Stomach (tissue), 9 donors: ENCODE results near the gene DNAH17. TPM values are rescaled to one million over a fixed set of nuclear protein-coding genes. Genes with fewer than 3 reads are reported as not detected.

Source experiments
- DNase-seq, 2 donors: peaks; one replicate each; pipeline versions ENCODE4 v3.0.0 to v3.0.0-alpha.2; 2013 to 2019
- H3K27ac ChIP-seq, 5 donors: fragments of 200-600 bp in 4 of 5; sonication (generic) in 4 of 5; one replicate each; pipeline ENCODE4 v1.5.1; 2013 to 2019; ENCODE audit warnings: mild to moderate bottlenecking in 1 of 5, moderate library complexity in 1 of 5
- H3K27me3 ChIP-seq, 3 donors: fragments of 200-600 bp; sonication (generic); one replicate each; pipeline ENCODE4 v1.5.1; 2017 to 2019; ENCODE audit warnings: mixed run types in 1 of 3
- H3K36me3 ChIP-seq, 4 donors: fragments of 200-600 bp; sonication (generic); 1 replicate in 3 of 4; 2 replicates in 1 of 4; pipeline ENCODE4 v1.5.1; 2016 to 2019
- H3K4me1 ChIP-seq, 4 donors: fragments of 200-600 bp; sonication (generic); one replicate each; pipeline ENCODE4 v1.5.1; 2016 to 2019
- H3K4me3 ChIP-seq, 4 donors: fragments of 200-600 bp; sonication (generic) in 3 of 4; one replicate each; pipeline ENCODE4 v1.5.1; 2016 to 2019; ENCODE audit warnings: mild to moderate bottlenecking in 1 of 4
- H3K9me3 ChIP-seq, 4 donors: fragments of 200-600 bp; sonication (generic); one replicate each; pipeline ENCODE4 v1.5.1; 2016 to 2019
- EP300 ChIP-seq: sonication (generic); formaldehyde crosslinking; IDR thresholded peaks from one replicate; pipeline ENCODE4 v1.6.1; 2017; ENCODE audit warnings: antibody characterized with exemption
- POLR2A ChIP-seq, 4 donors: fragments of 450-650 bp; IDR thresholded peaks; one replicate each; pipeline ENCODE4 v1.6.1; 2016; ENCODE audit warnings: antibody characterized with exemption in 4 of 4, control low read depth in 2 of 4, mild to moderate bottlenecking in 1 of 4, moderate library complexity in 1 of 4
- POLR2AphosphoS5 ChIP-seq, 3 donors: sonication (generic); formaldehyde crosslinking; IDR thresholded peaks; one replicate each; pipeline ENCODE4 v1.6.1; 2016; ENCODE audit warnings: antibody characterized with exemption in 3 of 3
- WGBS, 5 donors: extraction: QIAGEN DNeasy Blood & Tissue Kit in 3 of 5; methylation state at CpG; one replicate each; pipeline versions ENCODE4 v1.1.5 to v1.1.7; 2013 to 2018; 5-methylcytosine and 5-hydroxymethylcytosine counted together
- intact Hi-C: fragments of 100-400 bp; cut with DNase I; formaldehyde crosslinking; loops from one replicate; pipeline ENCODE4 v1.15.1; 2023; ENCODE audit warnings: low total_unique reads
- polyA plus RNA-seq, 3 donors: library from polyadenylated mRNA; stranded (reverse); fragments of 200-250 nt; gene quantifications; one replicate each; pipeline ENCODE4 v1.2.3, GENCODE V29; 2013
- total RNA-seq, 5 donors: library from RNA; depleted of rRNA; stranded (reverse); fragments of >200 nt; gene quantifications; one replicate each; pipeline versions ENCODE4 v1.1.0 to v1.2.3, GENCODE V29; 2014 to 2016
- TF ChIP-seq, protein P1 (sequence below), 7 experiments: fragments of 450-650 bp in 4 of 7; fragments of 200-600 bp in 3 of 7; sonication (generic) in 3 of 7; IDR thresholded peaks; one replicate each; pipeline ENCODE4 v1.5.1; 2016 to 2019; ENCODE audit warnings: antibody characterized with exemption in 7 of 7, control low read depth in 2 of 7, mild to moderate bottlenecking in 1 of 7
- donor health status: healthy with polysubstance abuse.
- donor health status: Bipolar disorder and iron deficiency.
- donor health status: healthy.

The DNAH17 gene
- total and polyA plus RNA-seq, 8 donors = 0.03 to 2.4 (median 0.45) TPM; not detected in 5

DNA sequence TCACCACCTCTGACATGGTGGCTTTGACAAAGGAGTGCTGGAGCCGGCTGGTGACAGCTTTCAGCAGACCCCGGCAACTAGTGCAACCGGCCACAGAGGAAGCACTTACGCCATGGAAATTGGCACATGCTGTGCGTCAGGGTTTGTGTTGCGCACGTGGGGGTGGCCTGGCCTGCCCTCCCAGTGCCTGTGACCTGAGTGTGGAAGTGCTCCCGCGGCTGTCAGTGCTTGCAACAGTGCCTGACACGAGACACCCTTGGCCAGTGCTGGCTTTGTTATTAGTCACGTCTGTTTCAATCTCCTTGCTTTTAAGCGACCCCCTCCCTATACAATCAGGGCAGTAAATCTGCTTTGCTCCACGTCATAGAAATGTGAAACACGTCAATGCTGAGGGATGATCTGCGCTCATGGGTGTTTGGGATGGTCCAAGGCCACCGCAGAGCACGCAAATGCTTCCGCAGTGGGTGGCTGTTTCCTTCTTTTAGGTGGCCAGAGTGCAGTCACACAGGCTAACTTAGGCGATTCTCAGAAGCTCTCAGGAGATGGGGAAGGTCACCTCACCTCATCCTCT, 134.5 kb downstream of the DNAH17 start:
- TF ChIP-seq POLR2AphosphoS5 (IDR thresholded peaks at IDR 0.05) (no peak), EP300 (peak; percentile 35), POLR2A (IDR thresholded peaks at IDR 0.05) (no peak)
- TF ChIP-seq, protein P1, sequence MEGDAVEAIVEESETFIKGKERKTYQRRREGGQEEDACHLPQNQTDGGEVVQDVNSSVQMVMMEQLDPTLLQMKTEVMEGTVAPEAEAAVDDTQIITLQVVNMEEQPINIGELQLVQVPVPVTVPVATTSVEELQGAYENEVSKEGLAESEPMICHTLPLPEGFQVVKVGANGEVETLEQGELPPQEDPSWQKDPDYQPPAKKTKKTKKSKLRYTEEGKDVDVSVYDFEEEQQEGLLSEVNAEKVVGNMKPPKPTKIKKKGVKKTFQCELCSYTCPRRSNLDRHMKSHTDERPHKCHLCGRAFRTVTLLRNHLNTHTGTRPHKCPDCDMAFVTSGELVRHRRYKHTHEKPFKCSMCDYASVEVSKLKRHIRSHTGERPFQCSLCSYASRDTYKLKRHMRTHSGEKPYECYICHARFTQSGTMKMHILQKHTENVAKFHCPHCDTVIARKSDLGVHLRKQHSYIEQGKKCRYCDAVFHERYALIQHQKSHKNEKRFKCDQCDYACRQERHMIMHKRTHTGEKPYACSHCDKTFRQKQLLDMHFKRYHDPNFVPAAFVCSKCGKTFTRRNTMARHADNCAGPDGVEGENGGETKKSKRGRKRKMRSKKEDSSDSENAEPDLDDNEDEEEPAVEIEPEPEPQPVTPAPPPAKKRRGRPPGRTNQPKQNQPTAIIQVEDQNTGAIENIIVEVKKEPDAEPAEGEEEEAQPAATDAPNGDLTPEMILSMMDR (IDR thresholded peaks at IDR 0.05) = no peak
- WGBS, 5 donors = 59 to 65% (median 63%) methylated on average over 16 to 19 of the region's 19 CpGs
- Histone ChIP-seq H3K4me1 (peaks cover 0 to 10% (median 0%) of the 10 kb centered on the region in 4 donors), H3K27ac (peak overlapping the region in 1 of 5 donors; percentile 28), H3K36me3 (no peaks in the 10 kb centered on the region), H3K27me3 (peaks cover 0 to 4% (median 4%) of the 10 kb centered on the region in 3 donors), H3K4me3 (no peak overlapping the region), H3K9me3 (no peaks in the 10 kb centered on the region)
- intact Hi-C loops = no loop called here
- DNase-seq = peak; percentile 48 to 66

DNA sequence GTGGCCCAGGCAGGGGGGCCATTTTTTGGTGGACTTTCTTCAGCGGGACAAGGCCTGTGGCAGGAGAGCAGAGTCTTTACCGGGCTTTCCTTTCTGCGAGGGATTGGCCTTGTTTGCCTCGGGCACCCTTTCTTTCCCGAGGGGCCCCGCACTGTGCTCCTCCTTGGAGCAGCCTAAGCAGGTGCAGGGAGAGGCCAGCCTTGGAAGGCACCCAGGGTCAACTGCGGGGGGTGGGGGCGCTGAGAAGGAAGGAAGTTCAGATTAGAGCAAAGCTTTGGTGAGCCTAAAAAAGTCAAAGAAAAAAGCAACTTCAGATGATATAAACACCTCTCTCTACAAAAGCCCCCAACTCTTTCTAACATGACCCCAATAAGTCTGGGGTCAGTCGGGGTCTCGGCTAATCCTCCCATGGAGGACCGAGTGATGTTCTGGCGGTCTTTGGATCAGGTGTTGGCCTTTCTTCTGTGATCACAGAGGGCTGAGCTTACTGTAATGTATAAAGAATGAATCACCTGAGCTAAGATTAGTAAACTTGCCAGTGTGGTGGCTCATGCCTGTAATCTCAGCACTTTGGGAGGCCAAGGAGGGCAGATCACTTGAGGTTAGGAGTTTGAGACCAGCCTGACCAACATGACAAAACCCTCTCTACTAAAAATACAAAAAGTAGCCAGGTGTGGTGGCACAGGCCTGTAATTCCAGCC, 135.8 kb downstream of the DNAH17 start:
- 32 to 57% (median 50%) methylated on average over 11 to 12 of the region's 12 CpGs for WGBS, 5 donors
- DNase-seq = no peak
- TF ChIP-seq EP300 = no peak
- TF ChIP-seq POLR2A (IDR thresholded peaks at IDR 0.05) = no peak
- Histone ChIP-seq H3K9me3 (no peaks in the 10 kb centered on the region), H3K27me3 (peaks cover 0 to 16% (median 11%) of the 10 kb centered on the region in 3 donors), H3K4me1 (peaks cover 0 to 10% (median 0%) of the 10 kb centered on the region in 4 donors), H3K27ac (no peak overlapping the region), H3K4me3 (no peak overlapping the region), H3K36me3 (no peaks in the 10 kb centered on the region)
- intact Hi-C loops = no loop called here

DNA sequence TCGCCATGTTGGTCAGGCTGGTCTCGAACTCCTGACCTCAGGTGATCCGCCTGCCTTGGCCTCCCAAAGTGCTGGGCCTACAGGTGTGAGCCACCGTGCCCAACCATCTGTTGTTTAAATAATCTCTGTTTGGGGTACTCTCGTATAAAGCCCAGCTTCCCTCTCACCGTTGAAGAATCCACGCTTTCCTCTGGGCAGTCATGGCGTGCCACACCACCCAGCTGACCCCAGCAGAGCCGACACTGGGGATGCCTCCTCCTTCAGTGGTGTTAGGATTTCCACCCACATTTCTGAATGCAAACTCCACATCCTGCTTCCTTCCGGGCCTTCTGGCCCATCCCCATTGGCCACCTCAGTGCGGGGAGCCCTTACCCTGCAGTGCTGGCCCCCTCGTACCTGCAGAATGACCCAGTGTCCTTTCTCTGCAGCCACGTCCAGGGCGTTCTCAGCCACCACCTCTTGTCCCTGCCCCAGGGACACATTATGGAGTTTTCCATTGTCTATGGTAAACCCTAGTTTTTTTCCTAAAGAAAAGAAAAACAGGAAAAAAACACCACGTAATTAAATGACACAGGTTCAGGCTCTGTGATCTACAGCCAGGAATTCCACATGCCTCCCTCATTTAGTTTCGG, 138.4 kb downstream of the DNAH17 start:
- Histone ChIP-seq H3K4me3 (no peak overlapping the region), H3K27ac (no peak overlapping the region), H3K36me3 (no peaks in the 10 kb centered on the region), H3K4me1 (peaks cover 0 to 10% (median 0%) of the 10 kb centered on the region in 4 donors), H3K27me3 (peaks cover 0 to 25% (median 8%) of the 10 kb centered on the region in 3 donors), H3K9me3 (no peaks in the 10 kb centered on the region)
- intact Hi-C loops = no loop called here
- 84 to 86% (median 85%) methylated on average over 16 of the region's 16 CpGs for whole genome bisulfite sequencing, 5 donors
- DNase-seq = no peak
- no peak for TF ChIP-seq POLR2A (IDR thresholded peaks at IDR 0.05)
- no peak for TF ChIP-seq POLR2AphosphoS5 (IDR thresholded peaks at IDR 0.05)
- TF ChIP-seq EP300 = no peak
- TF ChIP-seq, protein P1 (IDR thresholded peaks at IDR 0.05) = no peak

DNA sequence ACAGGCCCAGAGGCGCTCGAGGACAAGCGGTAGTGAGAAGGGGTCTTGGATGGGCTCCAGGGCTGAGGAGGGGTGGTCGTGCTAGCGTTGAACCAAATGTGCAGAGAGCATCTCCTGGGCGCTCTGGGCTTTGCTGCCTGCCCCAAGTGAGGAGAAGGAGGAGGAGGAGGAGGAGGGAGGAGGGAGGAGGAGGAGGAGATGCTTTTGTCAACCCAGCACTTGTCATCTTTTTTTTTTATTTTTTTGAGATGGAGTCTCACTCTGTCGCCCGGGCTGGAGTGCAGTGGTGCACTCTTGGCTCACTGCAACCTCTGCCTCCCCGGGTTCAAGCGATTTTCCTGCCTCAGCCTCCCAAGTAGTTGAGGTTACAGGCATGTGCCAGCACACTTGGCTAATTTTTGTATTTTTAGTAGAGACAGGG, 138.9 kb downstream of the DNAH17 start:
- DNase-seq = no peak
- Histone ChIP-seq H3K27me3 (peaks cover 0 to 25% (median 8%) of the 10 kb centered on the region in 3 donors), H3K9me3 (no peaks in the 10 kb centered on the region), H3K36me3 (no peaks in the 10 kb centered on the region), H3K27ac (no peak overlapping the region), H3K4me1 (peaks cover 0 to 10% (median 0%) of the 10 kb centered on the region in 4 donors), H3K4me3 (no peak overlapping the region)
- TF ChIP-seq POLR2AphosphoS5 (IDR thresholded peaks at IDR 0.05) (no peak), POLR2A (IDR thresholded peaks at IDR 0.05) (no peak), EP300 (no peak)
- TF ChIP-seq, protein P1 (IDR thresholded peaks at IDR 0.05) = no peak
- 83 to 98% (median 86%) methylated on average over 6 to 10 of the region's 10 CpGs for WGBS, 5 donors
- intact Hi-C loops = no loop called here
